Omental fat pad (tissue), 4 donors: Measurements from ENCODE around the gene EPOP. TPM values are rescaled to one million over a fixed set of nuclear protein-coding genes. Genes with fewer than 3 reads are reported as not detected.

Experiments
- ATAC-seq: fragments of 150-250 bp; one replicate; pipeline ENCODE4 v1.9.1; 2016; ENCODE audit warnings: mild to moderate bottlenecking, moderate library complexity; ENCODE audit not compliant: low FRiP score
- DNase-seq: peaks from one replicate; pipeline ENCODE4 v3.0.0-alpha.2; 2019; ENCODE audit warnings: low spot score
- CTCF ChIP-seq, 3 donors: fragments of 450-650 bp; IDR thresholded peaks; one replicate each; pipeline ENCODE4 v1.5.1; 2016 to 2017; ENCODE audit warnings: antibody characterized with exemption in 3 of 3, mild to moderate bottlenecking in 3 of 3, moderate library complexity in 2 of 3
- total RNA-seq, 4 donors: library from RNA; depleted of rRNA; stranded (reverse); fragments of >200 nt; gene quantifications; one replicate each; pipeline ENCODE4 v1.1.0, GENCODE V29; 2016

EPOP gene
- total RNA-seq, 4 donors from 2014 or later = 0.38 to 5.2 (median 1.5) TPM

GRCh38 chr17:38716368-38717005 is 41.7 kb upstream of the EPOP start:
- ATAC-seq (no peak), DNase-seq (no peak)
- TF ChIP-seq CTCF (IDR thresholded peaks at IDR 0.05) = no peak

- DNase-seq (no peak), ATAC-seq (no peak)
- TF ChIP-seq CTCF (IDR thresholded peaks at IDR 0.05) = no peak
These were observed 40.6 kb upstream of the EPOP start for GRCh38 chr17:38715216-38715943.

GRCh38 chr17:38713456-38714075 is 38.8 kb upstream of the EPOP start:
- ATAC-seq (no peak), DNase-seq (no peak)
- no peak for TF ChIP-seq CTCF (IDR thresholded peaks at IDR 0.05)

GRCh38 chr17:38712593-38712992 is 37.8 kb upstream of the EPOP start:
- DNase-seq (no peak), ATAC-seq (no peak)
- no peak for TF ChIP-seq CTCF (IDR thresholded peaks at IDR 0.05)

GRCh38 chr17:38711792-38712571 is 37.2 kb upstream of the EPOP start:
- TF ChIP-seq CTCF (IDR thresholded peaks at IDR 0.05) = no peak
- ATAC-seq (no peak), DNase-seq (no peak)

- DNase-seq (no peak), ATAC-seq (no peak)
- TF ChIP-seq CTCF (IDR thresholded peaks at IDR 0.05) = no peak
These were observed 36.2 kb upstream of the EPOP start for GRCh38 chr17:38710985-38711384.
